Measurements from ENCODE around the gene DNPH1. TPM values are rescaled to one million over a fixed set of nuclear protein-coding genes. Genes with fewer than 3 reads are reported as not detected.
A peak's percentile ranks its signal among the peaks of the same experiment; 100 is the strongest.

DNPH1 gene
- total RNA-seq, 2 donors from 2014 or later, result 38.4 to 63.9 TPM

- no peak overlapping the region for H3K27ac ChIP-seq
Observed at GRCh38 chr6:43275801-43276576, 46.7 kb upstream of the DNPH1 start.

GRCh38 chr6:43274916-43275597, 45.8 kb upstream of the DNPH1 start:
- H3K27ac ChIP-seq, result no peak overlapping the region
- no peak for DNase-seq (ENCODE audit: low spot score)
- H3K4me3 ChIP-seq, result peak overlapping the region; percentile 28 to 54
- H3K27me3 ChIP-seq, result peaks cover 0 to 9% of the 10 kb centered on the region in 2 donors
- H3K36me3 ChIP-seq, result no peaks in the 10 kb centered on the region
- H3K9me3 ChIP-seq, result no peaks in the 10 kb centered on the region
- TF ChIP-seq CTCF (IDR thresholded peaks at IDR 0.05), result no peak
- H3K4me1 ChIP-seq, result peaks cover 0 to 24% of the 10 kb centered on the region in 2 donors

More at GRCh38 chr6:43275801-43276576, 46.7 kb upstream of the DNPH1 start:
- Histone ChIP-seq H3K4me3 (peak overlapping the region; percentile 28 to 54), H3K36me3 (no peaks in the 10 kb centered on the region), H3K27me3 (peaks cover 0 to 9% of the 10 kb centered on the region in 2 donors), H3K4me1 (peaks cover 0 to 19% of the 10 kb centered on the region in 2 donors), H3K9me3 (no peaks in the 10 kb centered on the region)
- no peak for DNase-seq (ENCODE audit: low spot score)
- no peak for TF ChIP-seq CTCF (IDR thresholded peaks at IDR 0.05)

DNA sequence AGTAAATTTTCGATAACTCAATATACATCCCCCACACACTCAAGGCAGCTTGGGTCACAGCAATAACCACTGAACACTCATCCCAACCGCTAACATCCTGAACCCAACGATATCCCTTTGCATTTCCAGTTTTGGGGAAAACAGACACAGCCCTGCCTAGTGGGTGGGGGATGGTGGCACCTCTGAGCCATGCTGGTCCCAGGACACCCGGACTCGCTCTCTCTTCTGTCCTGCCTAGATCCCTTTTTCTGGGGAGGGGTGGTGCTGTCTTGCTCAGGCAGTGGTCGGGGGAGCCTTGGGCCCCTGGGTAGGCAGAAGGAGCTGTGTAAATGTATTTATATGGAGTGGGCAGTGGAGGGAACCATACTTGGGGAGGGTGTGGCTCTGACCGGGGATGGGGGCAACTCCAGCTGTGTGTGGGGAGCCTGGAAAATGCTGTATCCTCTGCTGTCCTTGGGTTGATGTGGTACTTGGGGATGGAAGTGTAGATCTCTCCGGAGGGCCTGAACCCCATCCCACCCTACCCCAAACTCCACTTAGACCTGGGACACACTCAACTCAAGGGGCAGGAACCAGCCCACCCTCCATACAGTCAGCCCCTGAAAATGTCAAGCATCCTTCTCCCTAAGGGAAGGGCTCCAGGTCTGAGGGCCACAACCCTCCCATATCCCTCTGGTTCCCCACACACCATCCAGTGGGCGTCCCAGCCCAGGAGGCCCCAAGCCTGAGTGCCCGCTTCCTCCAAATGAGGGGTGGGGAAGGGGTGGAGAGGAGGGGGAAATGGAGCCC, 45.0 kb upstream of the DNPH1 start:
- H3K27me3 ChIP-seq, result peaks cover 0 to 9% of the 10 kb centered on the region in 2 donors
- H3K27ac ChIP-seq, result no peak overlapping the region
- H3K4me1 ChIP-seq, result peaks cover 0 to 31% of the 10 kb centered on the region in 2 donors
- no peak for DNase-seq (ENCODE audit: low spot score)
- no peak for TF ChIP-seq CTCF (IDR thresholded peaks at IDR 0.05)
- peak overlapping the region in 1 of 2 donors; percentile 54 for H3K4me3 ChIP-seq
- H3K9me3 ChIP-seq, result no peaks in the 10 kb centered on the region
- no peaks in the 10 kb centered on the region for H3K36me3 ChIP-seq

DNA sequence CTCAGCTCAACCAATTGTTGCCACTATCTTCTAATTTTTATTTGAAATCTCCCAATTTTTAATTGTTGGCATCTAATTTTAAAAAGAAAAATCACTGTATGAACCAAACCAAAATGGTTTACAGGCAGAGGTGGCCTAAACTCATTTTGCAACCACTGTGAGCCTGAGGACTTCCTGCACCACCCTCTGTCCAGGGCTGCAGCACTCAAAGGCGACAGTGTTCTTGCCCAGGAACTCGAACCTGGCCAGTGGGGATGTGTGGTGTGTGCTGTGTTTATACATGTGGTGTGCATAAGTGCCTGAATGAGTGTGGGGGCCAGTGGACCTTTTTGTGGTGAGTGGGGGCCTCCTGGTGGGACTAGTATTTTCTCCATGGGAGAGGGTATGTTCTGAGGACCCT, 44.4 kb upstream of the DNPH1 start:
- Histone ChIP-seq H3K36me3 (no peaks in the 10 kb centered on the region), H3K4me1 (peaks cover 0 to 37% of the 10 kb centered on the region in 2 donors), H3K9me3 (no peaks in the 10 kb centered on the region), H3K27ac (no peak overlapping the region), H3K4me3 (no peak overlapping the region), H3K27me3 (peaks cover 0 to 9% of the 10 kb centered on the region in 2 donors)
- no peak for DNase-seq (ENCODE audit: low spot score)
- no peak for TF ChIP-seq CTCF (IDR thresholded peaks at IDR 0.05)

DNA sequence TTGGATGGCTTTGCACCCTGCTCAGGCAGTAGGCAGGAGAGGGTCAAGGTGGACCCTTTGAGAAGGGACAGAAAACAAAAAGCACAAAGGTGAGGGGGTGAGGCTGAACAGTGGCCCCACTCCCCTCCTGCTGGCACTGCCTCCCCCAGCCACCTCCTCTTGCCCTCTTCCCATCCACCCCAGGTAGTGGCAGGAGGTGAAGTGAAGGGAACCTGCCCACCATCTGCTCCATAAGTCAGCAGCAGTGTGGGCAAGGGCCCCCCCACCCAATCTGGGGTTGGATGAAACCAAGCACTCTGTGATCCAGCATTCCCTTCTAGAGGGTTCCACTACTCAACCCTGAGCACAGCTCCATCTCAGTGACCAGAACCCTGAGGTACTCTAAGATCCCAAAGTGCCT, 42.7 kb upstream of the DNPH1 start:
- TF ChIP-seq CTCF (IDR thresholded peaks at IDR 0.05), result no peak
- Histone ChIP-seq H3K36me3 (no peaks in the 10 kb centered on the region), H3K27ac (no peak overlapping the region), H3K9me3 (no peaks in the 10 kb centered on the region), H3K4me1 (peaks cover 0 to 54% of the 10 kb centered on the region in 2 donors), H3K4me3 (no peak overlapping the region), H3K27me3 (peaks cover 0 to 9% of the 10 kb centered on the region in 2 donors)
- DNase-seq (ENCODE audit: low spot score), result no peak
